GM23338 (cell line): ENCODE measurements around the gene CDH4. TPM values are rescaled to one million over a fixed set of nuclear protein-coding genes. Genes with fewer than 3 reads are reported as not detected.

ENCODE experiments used
- ATAC-seq: fragments of 200-7000 bp; cut with Tn5 transposase; 3 replicates; pipeline ENCODE4 v1.9.1; 2020
- DNase-seq: peaks from one replicate; pipeline ENCODE4 v3.0.0-alpha.2; 2015; ENCODE audit warnings: low spot score
- H2AFZ ChIP-seq: fragments of 200-600 bp; sonication (generic); 2 replicates; pipeline ENCODE4 v1.8.0; 2016; ENCODE audit warnings: antibody characterized with exemption, mild to moderate bottlenecking, moderate library complexity
- H3F3A ChIP-seq: fragments of 200-600 bp; sonication (generic); replicated peaks from 2 replicates; pipeline ENCODE4 v1.8.0; 2017; ENCODE audit warnings: antibody characterized with exemption, mixed run types, low read depth
- H3K27ac ChIP-seq: fragments of 200-600 bp; sonication (generic); 2 replicates; pipeline ENCODE4 v1.6.1; 2016; ENCODE audit warnings: low read depth
- H3K27me3 ChIP-seq: fragments of 200-600 bp; sonication (generic); 2 replicates; pipeline ENCODE4 v1.8.0; 2016; ENCODE audit warnings: mild to moderate bottlenecking, mixed run types, moderate library complexity; ENCODE audit not compliant: insufficient read depth
- H3K36me3 ChIP-seq: fragments of 200-600 bp; sonication (generic); 2 replicates; pipeline ENCODE4 v1.8.0; 2016; ENCODE audit warnings: mild to moderate bottlenecking; ENCODE audit not compliant: insufficient read depth
- H3K4me1 ChIP-seq: fragments of 200-600 bp; sonication (generic); 2 replicates; pipeline ENCODE4 v1.8.0; 2016; ENCODE audit warnings: mild to moderate bottlenecking, moderate library complexity; ENCODE audit not compliant: insufficient read depth
- H3K4me2 ChIP-seq: fragments of 200-600 bp; sonication (generic); 2 replicates; pipeline ENCODE4 v1.7.1; 2017; ENCODE audit warnings: mixed run types
- H3K4me3 ChIP-seq: fragments of 200-600 bp; sonication (generic); 2 replicates; pipeline ENCODE4 v1.6.1; 2016; ENCODE audit warnings: mixed run types
- H3K79me2 ChIP-seq: fragments of 200-600 bp; sonication (generic); replicated peaks from 2 replicates; pipeline ENCODE4 v1.8.0; 2017; ENCODE audit warnings: mild to moderate bottlenecking; ENCODE audit not compliant: insufficient read depth
- H3K9me2 ChIP-seq: fragments of 200-600 bp; sonication (generic); 2 replicates; pipeline ENCODE4 v1.8.0; 2017; ENCODE audit not compliant: insufficient read depth
- H4K20me1 ChIP-seq: fragments of 200-600 bp; sonication (generic); replicated peaks from 2 replicates; pipeline ENCODE4 v1.8.0; 2017; ENCODE audit warnings: mild to moderate bottlenecking; ENCODE audit not compliant: insufficient read depth
- H3K27ac Mint-ChIP-seq: 2 replicates; pipeline ENCODE4 v1.8.0; 2020; ENCODE audit warnings: inconsistent platforms, mild to moderate bottlenecking, moderate library complexity, mixed read lengths
- H3K27me3 Mint-ChIP-seq: 3 replicates; pipeline ENCODE4 v1.8.0; 2022; ENCODE audit warnings: low read depth, mild to moderate bottlenecking, moderate library complexity, mixed read lengths, inconsistent platforms; ENCODE audit not compliant: insufficient read depth, poor library complexity
- H3K36me3 Mint-ChIP-seq: 3 replicates; pipeline ENCODE4 v1.8.0; 2021; ENCODE audit warnings: low read depth, mild to moderate bottlenecking, inconsistent platforms, moderate library complexity, mixed read lengths
- H3K4me1 Mint-ChIP-seq: 3 replicates; pipeline ENCODE4 v1.8.0; 2020; ENCODE audit warnings: mild to moderate bottlenecking, inconsistent platforms, mixed read lengths
- H3K4me3 Mint-ChIP-seq: 3 replicates; pipeline ENCODE4 v1.8.0; 2021; ENCODE audit warnings: moderate library complexity, mild to moderate bottlenecking, inconsistent platforms, mixed read lengths
- H3K9me3 Mint-ChIP-seq: 3 replicates; pipeline ENCODE4 v1.8.0; 2020; ENCODE audit warnings: moderate library complexity, mild to moderate bottlenecking, inconsistent platforms, mixed read lengths
- CTCF ChIP-seq, 2 experiments: fragments of 200-600 bp in 1 of 2; sonication (generic) in 1 of 2; conservative IDR thresholded peaks; 2 replicates each; pipeline versions ENCODE4 v1.5.1 to v1.6.1; 2016 to 2017; ENCODE audit warnings: antibody characterized with exemption in 2 of 2, low read depth in 2 of 2, mild to moderate bottlenecking in 2 of 2, moderate library complexity in 1 of 2
- NANOG ChIP-seq: IDR thresholded peaks from 2 replicates; pipeline ENCODE4 v1.6.1; 2016; ENCODE audit warnings: antibody characterized with exemption, borderline replicate concordance
- POLR2AphosphoS5 ChIP-seq: IDR thresholded peaks from 2 replicates; pipeline ENCODE4 v1.6.1; 2016; ENCODE audit warnings: antibody characterized with exemption, low read depth
- ZNF114 ChIP-seq: fragments of 250-450 bp; sonication (Bioruptor Pico); IDR thresholded peaks from 2 replicates; pipeline ENCODE4 v1.5.0; 2020; ENCODE audit warnings: mild to moderate bottlenecking, moderate library complexity
- ZNF331 ChIP-seq: fragments of 250-450 bp; sonication (Bioruptor Pico); IDR thresholded peaks from 2 replicates; pipeline ENCODE4 v1.5.0; 2020; ENCODE audit warnings: low read depth, mild to moderate bottlenecking, moderate library complexity
- polyA plus RNA-seq: library from polyadenylated mRNA; unstranded; fragments of >200 nt; fragmentation: Nextera tagmentation; extraction: Ambion mirVana; gene quantifications from 2 replicates; pipeline ENCODE4 v1.2.1, GENCODE V29; 2016
- total RNA-seq: library from RNA; depleted of rRNA; stranded (reverse); fragments of >200 nt; shearing (Covaris generic); gene quantifications from 2 replicates; pipeline ENCODE4 v1.2.3, GENCODE V29; 2014
- TF ChIP-seq, protein P1 (sequence below): fragments of 250-450 bp; sonication (Bioruptor Pico); IDR thresholded peaks from 2 replicates; pipeline ENCODE4 v1.5.0; 2020; ENCODE audit warnings: mild to moderate bottlenecking, moderate library complexity

Gene CDH4
- total and polyA plus RNA-seq, 2 experiments from 2014 or later: 1.2 to 4.2 TPM

DNA sequence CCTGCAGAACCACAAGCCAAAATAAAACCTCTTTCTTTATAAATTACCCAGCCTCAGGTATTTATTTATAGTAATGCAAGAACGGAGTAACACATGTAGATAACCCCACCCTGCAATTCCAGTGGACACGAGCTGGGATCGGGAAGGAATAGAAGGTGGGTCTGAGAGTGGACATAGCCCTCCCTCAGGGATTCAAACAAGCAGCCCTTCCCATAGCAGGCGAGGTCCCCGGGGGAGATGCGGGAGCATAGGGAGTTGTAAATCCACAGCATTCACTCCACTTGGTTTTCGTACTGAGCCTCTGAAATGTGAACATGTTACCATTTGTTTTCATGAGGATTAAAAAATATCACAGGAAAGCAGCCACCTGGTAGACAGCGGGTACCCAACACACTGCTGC is 312.6 kb downstream of the CDH4 start:
- Histone ChIP-seq H3F3A (no peaks in the 10 kb centered on the region), H4K20me1 (no peaks in the 10 kb centered on the region), H3K27ac (no peak overlapping the region), H3K4me3 (no peak overlapping the region), H3K27me3 (no peaks in the 10 kb centered on the region), H2AFZ (no peak overlapping the region), H3K4me2 (no peak overlapping the region), H3K79me2 (no peaks in the 10 kb centered on the region), H3K4me1 (peaks cover 11% of the 10 kb centered on the region), H3K36me3 (no peaks in the 10 kb centered on the region), H3K9me2 (no peaks in the 10 kb centered on the region; the same call in 1 of the 2 replicates)
- peaks cover 5% of the 10 kb centered on the region for H3K27me3 Mint-ChIP-seq
- no peak for DNase-seq
- H3K9me3 Mint-ChIP-seq: no peaks in the 10 kb centered on the region; the same call in 1 of the 3 replicates
- H3K36me3 Mint-ChIP-seq: no peaks in the 10 kb centered on the region
- ATAC-seq: no peak
- H3K4me3 Mint-ChIP-seq: no peak overlapping the region
- TF ChIP-seq NANOG (no peak), ZNF114 (CRISPR knock-in tag) (no peak), CTCF (conservative IDR thresholded peaks at IDR 0.05; ENCODE audit: low read depth in 2 of 2) (no peak), POLR2AphosphoS5 (no peak), ZNF331 (CRISPR knock-in tag) (no peak)
- TF ChIP-seq, protein P1, sequence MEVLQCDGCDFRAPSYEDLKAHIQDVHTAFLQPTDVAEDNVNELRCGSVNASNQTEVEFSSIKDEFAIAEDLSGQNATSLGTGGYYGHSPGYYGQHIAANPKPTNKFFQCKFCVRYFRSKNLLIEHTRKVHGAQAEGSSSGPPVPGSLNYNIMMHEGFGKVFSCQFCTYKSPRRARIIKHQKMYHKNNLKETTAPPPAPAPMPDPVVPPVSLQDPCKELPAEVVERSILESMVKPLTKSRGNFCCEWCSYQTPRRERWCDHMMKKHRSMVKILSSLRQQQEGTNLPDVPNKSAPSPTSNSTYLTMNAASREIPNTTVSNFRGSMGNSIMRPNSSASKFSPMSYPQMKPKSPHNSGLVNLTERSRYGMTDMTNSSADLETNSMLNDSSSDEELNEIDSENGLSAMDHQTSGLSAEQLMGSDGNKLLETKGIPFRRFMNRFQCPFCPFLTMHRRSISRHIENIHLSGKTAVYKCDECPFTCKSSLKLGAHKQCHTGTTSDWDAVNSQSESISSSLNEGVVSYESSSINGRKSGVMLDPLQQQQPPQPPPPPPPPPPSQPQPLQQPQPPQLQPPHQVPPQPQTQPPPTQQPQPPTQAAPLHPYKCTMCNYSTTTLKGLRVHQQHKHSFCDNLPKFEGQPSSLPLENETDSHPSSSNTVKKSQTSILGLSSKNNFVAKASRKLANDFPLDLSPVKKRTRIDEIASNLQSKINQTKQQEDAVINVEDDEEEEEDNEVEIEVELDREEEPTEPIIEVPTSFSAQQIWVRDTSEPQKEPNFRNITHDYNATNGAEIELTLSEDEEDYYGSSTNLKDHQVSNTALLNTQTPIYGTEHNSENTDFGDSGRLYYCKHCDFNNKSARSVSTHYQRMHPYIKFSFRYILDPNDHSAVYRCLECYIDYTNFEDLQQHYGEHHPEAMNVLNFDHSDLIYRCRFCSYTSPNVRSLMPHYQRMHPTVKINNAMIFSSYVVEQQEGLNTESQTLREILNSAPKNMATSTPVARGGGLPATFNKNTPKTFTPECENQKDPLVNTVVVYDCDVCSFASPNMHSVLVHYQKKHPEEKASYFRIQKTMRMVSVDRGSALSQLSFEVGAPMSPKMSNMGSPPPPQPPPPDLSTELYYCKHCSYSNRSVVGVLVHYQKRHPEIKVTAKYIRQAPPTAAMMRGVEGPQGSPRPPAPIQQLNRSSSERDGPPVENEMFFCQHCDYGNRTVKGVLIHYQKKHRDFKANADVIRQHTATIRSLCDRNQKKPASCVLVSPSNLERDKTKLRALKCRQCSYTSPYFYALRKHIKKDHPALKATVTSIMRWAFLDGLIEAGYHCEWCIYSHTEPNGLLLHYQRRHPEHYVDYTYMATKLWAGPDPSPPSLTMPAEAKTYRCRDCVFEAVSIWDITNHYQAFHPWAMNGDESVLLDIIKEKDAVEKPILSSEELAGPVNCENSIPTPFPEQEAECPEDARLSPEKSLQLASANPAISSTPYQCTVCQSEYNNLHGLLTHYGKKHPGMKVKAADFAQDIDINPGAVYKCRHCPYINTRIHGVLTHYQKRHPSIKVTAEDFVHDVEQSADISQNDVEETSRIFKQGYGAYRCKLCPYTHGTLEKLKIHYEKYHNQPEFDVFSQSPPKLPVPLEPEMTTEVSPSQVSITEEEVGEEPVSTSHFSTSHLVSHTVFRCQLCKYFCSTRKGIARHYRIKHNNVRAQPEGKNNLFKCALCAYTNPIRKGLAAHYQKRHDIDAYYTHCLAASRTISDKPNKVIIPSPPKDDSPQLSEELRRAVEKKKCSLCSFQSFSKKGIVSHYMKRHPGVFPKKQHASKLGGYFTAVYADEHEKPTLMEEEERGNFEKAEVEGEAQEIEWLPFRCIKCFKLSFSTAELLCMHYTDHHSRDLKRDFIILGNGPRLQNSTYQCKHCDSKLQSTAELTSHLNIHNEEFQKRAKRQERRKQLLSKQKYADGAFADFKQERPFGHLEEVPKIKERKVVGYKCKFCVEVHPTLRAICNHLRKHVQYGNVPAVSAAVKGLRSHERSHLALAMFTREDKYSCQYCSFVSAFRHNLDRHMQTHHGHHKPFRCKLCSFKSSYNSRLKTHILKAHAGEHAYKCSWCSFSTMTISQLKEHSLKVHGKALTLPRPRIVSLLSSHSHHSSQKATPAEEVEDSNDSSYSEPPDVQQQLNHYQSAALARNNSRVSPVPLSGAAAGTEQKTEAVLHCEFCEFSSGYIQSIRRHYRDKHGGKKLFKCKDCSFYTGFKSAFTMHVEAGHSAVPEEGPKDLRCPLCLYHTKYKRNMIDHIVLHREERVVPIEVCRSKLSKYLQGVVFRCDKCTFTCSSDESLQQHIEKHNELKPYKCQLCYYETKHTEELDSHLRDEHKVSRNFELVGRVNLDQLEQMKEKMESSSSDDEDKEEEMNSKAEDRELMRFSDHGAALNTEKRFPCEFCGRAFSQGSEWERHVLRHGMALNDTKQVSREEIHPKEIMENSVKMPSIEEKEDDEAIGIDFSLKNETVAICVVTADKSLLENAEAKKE (CRISPR knock-in tag): no peak
- peaks cover 31% of the 10 kb centered on the region for H3K4me1 Mint-ChIP-seq
- no peak overlapping the region for H3K27ac Mint-ChIP-seq
